HG02798 (cell line): Measurements from ENCODE around the gene C1orf21.

Experiments
- ATAC-seq: cut with Tn5 transposase; IDR thresholded peaks from one replicate; pipeline ENCODE4 v1.9.1; 2021; ENCODE audit warnings: mild to moderate bottlenecking; ENCODE audit not compliant: unreplicated experiment, poor library complexity

C1orf21 gene

DNA sequence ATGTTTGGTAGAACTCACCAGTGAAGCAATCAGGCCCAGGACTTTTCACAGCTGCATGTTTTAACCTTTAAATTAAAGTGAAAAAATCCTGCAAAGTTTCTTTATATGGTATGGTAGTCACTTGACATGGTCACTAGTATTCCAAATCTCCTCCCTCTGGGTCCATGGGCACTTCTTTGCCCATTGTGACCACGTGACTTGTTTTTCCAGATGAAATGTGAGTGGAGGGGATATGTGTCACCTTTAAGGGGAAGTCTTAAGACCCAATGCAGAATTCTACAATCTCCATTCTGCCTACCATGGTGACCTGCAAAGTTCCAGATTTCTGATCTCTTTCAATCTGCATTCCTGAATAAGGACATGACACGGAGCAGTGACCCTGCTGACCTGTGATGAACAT, 152.8 kb downstream of the C1orf21 start:
- no peak for ATAC-seq

DNA sequence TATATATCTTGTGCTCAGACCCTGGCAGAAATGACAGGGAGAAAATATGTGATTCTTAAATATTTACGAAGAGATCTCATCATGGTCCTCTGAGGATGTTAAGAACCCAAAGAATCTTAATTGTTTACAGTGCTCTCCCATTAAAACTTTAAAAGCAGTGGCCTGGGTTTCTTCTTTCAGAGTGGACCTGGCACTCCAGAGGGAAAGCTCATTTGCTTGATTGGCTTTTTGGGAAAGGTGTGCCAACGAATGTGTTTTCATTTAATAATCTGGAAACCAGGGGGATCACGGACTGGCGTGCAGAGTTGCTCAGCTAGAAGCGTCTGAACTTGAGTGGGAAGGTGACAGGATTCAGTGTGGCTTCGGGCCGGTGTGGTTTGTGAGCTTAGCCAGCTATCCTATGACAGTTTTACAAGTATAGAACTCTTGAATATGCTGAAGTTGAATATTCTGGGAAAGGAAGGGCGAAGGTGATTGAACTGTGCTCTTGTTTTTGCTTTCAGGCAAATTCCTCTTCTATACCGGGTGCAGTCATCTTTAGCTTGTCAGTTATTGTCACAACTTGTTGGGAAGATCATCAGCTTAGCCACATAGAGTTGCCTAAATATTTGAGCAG, 154.8 kb downstream of the C1orf21 start:
- ATAC-seq = no peak

GRCh38 chr1:184542291-184542690, 155.5 kb downstream of the C1orf21 start:
- ATAC-seq = no peak

- no peak for ATAC-seq
Observed at GRCh38 chr1:184545601-184546000, 158.8 kb downstream of the C1orf21 start.

- no peak for ATAC-seq
Observed at GRCh38 chr1:184552446-184552845, 165.6 kb downstream of the C1orf21 start.

DNA sequence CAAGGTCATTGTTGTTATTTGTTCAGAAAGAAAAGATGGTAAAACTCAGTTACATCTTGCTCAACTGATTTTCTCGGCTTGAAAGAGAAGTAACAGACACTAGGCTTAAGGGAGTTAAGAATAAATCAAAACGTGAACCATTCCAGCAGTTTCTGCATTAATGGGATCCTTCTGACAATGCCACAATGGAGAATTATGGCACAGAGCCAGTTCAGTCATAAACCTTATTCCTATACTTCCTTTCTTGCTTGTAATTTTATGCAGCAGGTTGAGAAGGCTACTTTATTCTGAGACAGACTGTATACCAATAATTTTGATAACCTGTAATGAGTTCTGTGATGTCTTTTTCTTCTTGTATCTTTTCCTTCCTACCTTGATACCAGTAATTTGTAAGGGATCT, 167.0 kb downstream of the C1orf21 start:
- no peak for ATAC-seq

GRCh38 chr1:184555665-184556641, 169.1 kb downstream of the C1orf21 start:
- no peak for ATAC-seq

DNA sequence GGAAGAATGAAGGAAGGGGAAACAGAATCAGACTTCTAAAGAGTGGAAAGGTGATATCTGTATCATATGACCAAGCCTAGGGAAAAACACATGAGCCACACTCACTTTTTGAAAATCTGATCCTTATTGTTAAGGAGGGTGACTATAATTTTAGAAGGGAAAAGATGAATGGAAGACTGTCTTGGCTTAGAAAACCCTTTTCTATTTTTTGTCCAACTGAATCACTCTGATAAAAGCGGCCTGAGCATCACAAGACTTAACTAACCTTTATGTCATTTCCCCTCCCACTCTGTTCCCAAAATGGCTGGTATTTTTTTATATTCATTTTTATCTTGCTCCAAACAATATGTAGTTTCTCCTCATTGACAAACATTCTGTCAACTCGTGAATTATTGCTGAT, 169.8 kb downstream of the C1orf21 start:
- no peak for ATAC-seq

- ATAC-seq = no peak
Observed at GRCh38 chr1:184557423-184558347, 170.9 kb downstream of the C1orf21 start.

DNA sequence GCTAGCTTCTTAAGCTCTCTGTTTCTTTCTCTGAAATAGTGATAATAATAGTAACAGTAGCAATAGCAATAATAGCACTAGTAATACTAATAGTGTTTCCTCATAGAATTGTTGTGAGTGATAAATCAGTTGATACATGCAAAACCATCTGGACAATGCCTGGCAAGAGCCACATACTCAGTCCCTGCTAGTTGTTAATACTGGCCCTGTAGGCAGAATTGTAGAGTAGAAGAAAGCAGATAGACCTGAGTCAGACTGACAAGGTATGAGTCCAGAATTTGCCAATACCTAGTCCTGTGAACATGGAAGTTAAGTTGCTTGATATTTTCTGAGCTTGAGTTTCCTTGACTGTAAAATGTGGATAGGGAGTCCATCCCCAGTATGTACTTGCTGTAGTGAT, 171.9 kb downstream of the C1orf21 start:
- no peak for ATAC-seq

DNA sequence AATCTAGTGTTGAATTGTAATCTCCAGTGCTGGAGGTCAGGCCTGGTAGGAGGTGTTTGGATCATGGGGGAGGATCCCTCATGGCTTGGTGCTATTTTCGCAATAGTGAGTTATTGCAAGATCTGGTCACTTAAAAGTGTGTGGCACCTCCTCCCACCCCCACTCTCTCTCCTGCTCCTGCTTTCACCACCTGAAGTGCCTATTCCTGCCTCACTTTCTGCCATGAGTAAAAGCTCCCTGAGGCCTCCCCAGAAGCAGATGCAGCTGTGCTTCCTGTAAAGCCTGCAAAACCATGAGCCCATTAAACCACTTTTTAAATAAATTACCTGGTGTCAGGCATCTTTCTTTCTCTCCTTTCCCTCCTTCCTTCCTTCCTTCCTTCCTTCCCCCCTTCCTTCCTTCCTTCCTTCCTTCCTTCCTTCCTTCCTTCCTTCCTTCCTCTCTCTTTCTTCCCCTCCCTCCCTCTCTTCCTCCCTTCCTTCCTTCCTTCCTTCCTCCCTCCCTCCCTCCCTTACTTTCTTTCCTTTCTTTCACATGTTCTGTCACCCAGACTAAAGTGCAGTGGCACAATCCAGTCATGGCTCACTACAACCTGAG, 172.4 kb downstream of the C1orf21 start:
- ATAC-seq = no peak

- ATAC-seq = no peak
Observed at GRCh38 chr1:184562806-184563205, 176.0 kb downstream of the C1orf21 start.

- no peak for ATAC-seq
Observed at GRCh38 chr1:184563308-184563707, 176.5 kb downstream of the C1orf21 start.

- ATAC-seq = no peak
Observed at GRCh38 chr1:184567009-184567408, 180.2 kb downstream of the C1orf21 start.

DNA sequence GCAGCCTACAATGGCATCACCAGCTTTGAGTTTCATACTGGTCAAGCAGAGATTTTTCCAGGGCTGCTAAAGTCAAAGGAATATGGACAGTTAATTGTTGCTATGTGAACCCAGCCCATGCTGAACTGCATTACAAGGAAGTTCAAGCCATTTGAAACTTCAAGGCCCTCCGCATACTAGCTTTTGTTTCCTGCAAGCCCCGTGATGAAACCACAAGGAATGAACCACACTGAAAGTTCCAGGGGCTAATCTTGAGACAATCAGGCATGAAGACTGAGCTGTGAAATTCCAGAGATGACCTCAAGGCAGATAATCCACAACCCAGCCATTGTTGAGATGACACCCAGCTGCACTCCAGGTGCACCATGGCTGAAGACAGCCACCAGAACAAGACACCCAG, 180.8 kb downstream of the C1orf21 start:
- ATAC-seq = no peak

DNA sequence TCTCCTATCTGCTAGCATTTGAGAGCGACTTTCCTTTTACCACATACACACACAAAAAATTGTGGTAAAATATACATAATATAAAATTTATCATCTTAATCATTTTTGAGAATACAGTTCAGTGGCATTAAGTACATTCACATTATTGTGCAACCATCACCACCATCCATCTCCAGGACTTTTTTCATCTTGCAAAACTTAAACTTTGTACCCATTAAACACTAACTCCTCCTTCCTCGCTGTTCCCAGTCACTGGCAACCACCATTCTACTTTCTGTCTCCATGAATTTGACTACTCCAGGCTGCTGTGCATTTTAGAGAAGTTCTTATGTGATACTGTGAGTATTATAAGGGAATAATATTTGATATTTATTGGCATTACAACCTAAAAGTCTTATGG, 181.3 kb downstream of the C1orf21 start:
- ATAC-seq = no peak

GRCh38 chr1:184569106-184569505, 182.3 kb downstream of the C1orf21 start:
- ATAC-seq = no peak

GRCh38 chr1:184574588-184574987, 187.8 kb downstream of the C1orf21 start:
- no peak for ATAC-seq

GRCh38 chr1:184576822-184577221, 190.0 kb downstream of the C1orf21 start:
- no peak for ATAC-seq

GRCh38 chr1:184577319-184577718, 190.5 kb downstream of the C1orf21 start:
- no peak for ATAC-seq
